H1 (cell line): ENCODE data around the gene RAI14. TPM values are rescaled to one million over a fixed set of nuclear protein-coding genes. Genes with fewer than 3 reads are reported as not detected.

Experiments used
- CTCF ChIA-PET: fragments of 300-600 bp; sonication (Branson Sonifier 250); formaldehyde crosslinking; loops from one replicate; lab custom pipeline; 2021; ENCODE audit not compliant: partially characterized antibody; lab: Charles Lee
- POLR2A ChIA-PET: fragments of 300-600 bp; sonication (Branson Sonifier 250); formaldehyde crosslinking; loops from one replicate; lab custom pipeline; 2021; ENCODE audit warnings: inconsistent platforms; ENCODE audit not compliant: partially characterized antibody; lab: Charles Lee
- DNase-seq, 2 experiments: peaks; one replicate each; pipeline versions ENCODE4 v3.0.0 to v3.0.0-alpha.2; 2010 to 2022; ENCODE audit warnings: low spot score in 2 of 2, low read depth in 1 of 2, mixed read lengths in 1 of 2
- FAIRE-seq: peaks from 2 replicates; lab custom pipeline; 2011; peaks lifted over from hg19 to GRCh38; lab: Jason Lieb, UNC
- H2AFZ ChIP-seq: 2 replicates; pipeline ENCODE4 v1.8.1; 2012; ENCODE audit warnings: low read length, inconsistent platforms
- H2AK5ac ChIP-seq: 2 replicates; pipeline ENCODE4 v1.6.1; 2013; ENCODE audit warnings: low read depth, low read length
- H2BK120ac ChIP-seq: replicated peaks from 2 replicates; pipeline ENCODE3; 2013; ENCODE audit warnings: low read depth, low read length, inconsistent platforms
- H2BK12ac ChIP-seq: 2 replicates; pipeline ENCODE4 v1.6.1; 2013; ENCODE audit warnings: low read depth, low read length
- H2BK15ac ChIP-seq: 2 replicates; pipeline ENCODE4 v1.6.1; 2013; ENCODE audit warnings: low read length
- H2BK20ac ChIP-seq: 2 replicates; pipeline ENCODE4 v1.6.1; 2013; ENCODE audit warnings: low read length
- H2BK5ac ChIP-seq: 2 replicates; pipeline ENCODE4 v1.6.1; 2013; ENCODE audit warnings: low read depth, low read length
- H3K14ac ChIP-seq: 2 replicates; pipeline ENCODE4 v1.6.1; 2013; ENCODE audit warnings: inconsistent platforms; ENCODE audit not compliant: insufficient read length
- H3K18ac ChIP-seq: 2 replicates; pipeline ENCODE4 v1.6.1; 2013; ENCODE audit warnings: low read length; ENCODE audit errors: extremely low read depth
- H3K23ac ChIP-seq: 2 replicates; pipeline ENCODE4 v1.6.1; 2013; ENCODE audit warnings: inconsistent platforms; ENCODE audit not compliant: insufficient read length
- H3K23me2 ChIP-seq: 2 replicates; pipeline ENCODE4 v1.6.1; 2013; ENCODE audit warnings: low read depth, low read length
- H3K27ac ChIP-seq: 2 replicates; pipeline ENCODE4 v1.6.1; 2011; ENCODE audit warnings: low read depth, low read length, inconsistent platforms
- H3K27me3 ChIP-seq, 4 experiments: replicated peaks in 1 of 4; 1 replicate in 1 of 4; 2 replicates in 3 of 4; pipeline versions ENCODE4 v1.6.1 to v1.8.1; 2011 to 2013; ENCODE audit warnings: low read length in 3 of 4, mild to moderate bottlenecking in 3 of 4, inconsistent platforms in 2 of 4, mixed read lengths in 2 of 4, moderate library complexity in 1 of 4; ENCODE audit not compliant: control insufficient read depth in 3 of 4, insufficient read depth in 3 of 4; ENCODE audit errors: extremely low read depth in 1 of 4
- H3K36me3 ChIP-seq, 4 experiments: 2 replicates each; pipeline versions ENCODE4 v1.6.1 to v1.8.1; 2011 to 2013; ENCODE audit warnings: mild to moderate bottlenecking in 4 of 4, low read length in 3 of 4, moderate library complexity in 2 of 4, control low read depth in 1 of 4, inconsistent platforms in 1 of 4; ENCODE audit not compliant: insufficient read depth in 4 of 4, control insufficient read depth in 2 of 4
- H3K4ac ChIP-seq: replicated peaks from 2 replicates; pipeline ENCODE3; 2013; ENCODE audit warnings: low read length, low read depth, mixed read lengths, inconsistent platforms; ENCODE audit not compliant: insufficient read length
- H3K4me1 ChIP-seq, 4 experiments: replicated peaks in 1 of 4; 1 replicate in 1 of 4; 2 replicates in 3 of 4; pipeline versions ENCODE4 v1.6.1 to v1.8.1; 2011 to 2013; ENCODE audit warnings: low read length in 3 of 4, inconsistent platforms in 2 of 4, mixed read lengths in 1 of 4; ENCODE audit not compliant: insufficient read depth in 4 of 4, control insufficient read depth in 3 of 4
- H3K4me2 ChIP-seq, 2 experiments: 2 replicates each; pipeline versions ENCODE4 v1.6.1 to v1.8.1; 2011 to 2013; ENCODE audit warnings: low read depth in 2 of 2, low read length in 2 of 2, control low read depth in 1 of 2, inconsistent platforms in 1 of 2, mild to moderate bottlenecking in 1 of 2; ENCODE audit not compliant: insufficient read depth in 1 of 2
- H3K4me3 ChIP-seq, 4 experiments: fragments of 200-600, 300-600 bp in 1 of 4; sonication (generic), shearing (Covaris generic), sonication (Bioruptor Twin) in 1 of 4; 2 replicates each; pipeline versions ENCODE4 v1.5.1 to v1.8.1; 2011 to 2016; ENCODE audit warnings: low read length in 4 of 4, low read depth in 3 of 4, control low read depth in 2 of 4, inconsistent platforms in 2 of 4, mild to moderate bottlenecking in 2 of 4, mixed read lengths in 1 of 4, moderate library complexity in 1 of 4; ENCODE audit not compliant: insufficient read depth in 2 of 4; ENCODE audit errors: extremely low read depth in 1 of 4
- H3K56ac ChIP-seq: replicated peaks from 2 replicates; pipeline ENCODE3; 2013; ENCODE audit warnings: low read depth, mild to moderate bottlenecking, mixed read lengths, low read length, inconsistent platforms; ENCODE audit not compliant: insufficient read length
- H3K79me1 ChIP-seq: 2 replicates; pipeline ENCODE4 v1.6.1; 2013; ENCODE audit warnings: low read depth, low read length, control low read depth
- H3K79me2 ChIP-seq, 2 experiments: 2 replicates each; pipeline versions ENCODE4 v1.6.1 to v1.8.1; 2012 to 2013; ENCODE audit warnings: low read length in 2 of 2, mild to moderate bottlenecking in 2 of 2, inconsistent platforms in 1 of 2; ENCODE audit not compliant: insufficient read depth in 2 of 2, control insufficient read depth in 1 of 2
- H3K9ac ChIP-seq, 4 experiments: replicated peaks in 1 of 4; 1 replicate in 1 of 4; 2 replicates in 3 of 4; pipeline versions ENCODE4 v1.6.1 to v1.8.1; 2011 to 2013; ENCODE audit warnings: low read depth in 3 of 4, low read length in 3 of 4, control low read depth in 2 of 4, mild to moderate bottlenecking in 2 of 4, moderate library complexity in 2 of 4, inconsistent platforms in 1 of 4; ENCODE audit errors: extremely low read depth in 1 of 4
- H3K9me3 ChIP-seq, 2 experiments: 2 replicates each; pipeline versions ENCODE4 v1.6.1 to v1.8.1; 2012 to 2013; ENCODE audit warnings: mild to moderate bottlenecking in 2 of 2, moderate library complexity in 2 of 2, control low read depth in 1 of 2, inconsistent platforms in 1 of 2, low read depth in 1 of 2, low read length in 1 of 2, mixed read lengths in 1 of 2; ENCODE audit not compliant: insufficient read depth in 2 of 2
- H4K20me1 ChIP-seq, 2 experiments: replicated peaks in 1 of 2; 2 replicates each; pipeline versions ENCODE3 to v1.8.1; 2011 to 2013; ENCODE audit warnings: inconsistent platforms in 2 of 2, low read length in 2 of 2, mild to moderate bottlenecking in 1 of 2; ENCODE audit not compliant: insufficient read depth in 2 of 2, control insufficient read depth in 1 of 2
- H4K5ac ChIP-seq: 2 replicates; pipeline ENCODE4 v1.6.1; 2013; ENCODE audit warnings: low read length, low read depth, mixed read lengths, inconsistent platforms; ENCODE audit not compliant: insufficient read length
- H4K8ac ChIP-seq: 2 replicates; pipeline ENCODE4 v1.8.0; 2013; ENCODE audit warnings: mild to moderate bottlenecking, moderate library complexity, low read length, inconsistent platforms; ENCODE audit not compliant: insufficient read depth; ENCODE audit errors: extremely low read depth
- H4K91ac ChIP-seq: replicated peaks from 2 replicates; pipeline ENCODE3; 2013; ENCODE audit warnings: low read length, mixed read lengths, inconsistent platforms; ENCODE audit not compliant: insufficient read length
- BACH1 ChIP-seq: IDR thresholded peaks from 2 replicates; pipeline ENCODE4 v1.6.1; 2012; ENCODE audit warnings: low read length, improper control_type of control experiment
- CHD1 ChIP-seq: IDR thresholded peaks from 2 replicates; pipeline ENCODE4 v1.6.1; 2012; ENCODE audit warnings: low read depth, low read length, improper control_type of control experiment
- GTF2F1 ChIP-seq: IDR thresholded peaks from 2 replicates; pipeline ENCODE4 v1.6.1; 2012; ENCODE audit warnings: low read depth, low read length, improper control_type of control experiment, borderline replicate concordance
- JUND ChIP-seq: IDR thresholded peaks from 2 replicates; pipeline ENCODE4 v1.6.1; 2011; ENCODE audit warnings: mild to moderate bottlenecking, improper control_type of control experiment, low read length
- KDM5A ChIP-seq: fragments of 200-600 bp; IDR thresholded peaks from 2 replicates; pipeline ENCODE4 v1.7.1; 2012; ENCODE audit warnings: mild to moderate bottlenecking, low read length, inconsistent platforms, mixed read lengths
- MAFK ChIP-seq: IDR thresholded peaks from 2 replicates; pipeline ENCODE4 v1.6.1; 2012; ENCODE audit warnings: low read depth, mild to moderate bottlenecking, improper control_type of control experiment, low read length
- NRF1 ChIP-seq: IDR thresholded peaks from 2 replicates; pipeline ENCODE4 v1.6.1; 2011; ENCODE audit warnings: mild to moderate bottlenecking, low read depth, low read length, improper control_type of control experiment
- PHF8 ChIP-seq: fragments of 200-600 bp; sonication (generic); conservative IDR thresholded peaks from 2 replicates; pipeline ENCODE4 v1.7.1; 2012; ENCODE audit warnings: low read depth, mild to moderate bottlenecking, inconsistent platforms, low read length, moderate library complexity
- RXRA ChIP-seq: IDR thresholded peaks from 2 replicates; pipeline ENCODE4 v1.6.1; 2011; ENCODE audit warnings: low read depth, mild to moderate bottlenecking, low read length, moderate library complexity; ENCODE audit not compliant: insufficient read depth
- SAP30 ChIP-seq: fragments of 300-600 bp; sonication (generic); IDR thresholded peaks from 2 replicates; pipeline ENCODE4 v1.7.1; 2012; ENCODE audit warnings: low read length, moderate library complexity, mild to moderate bottlenecking, inconsistent platforms; ENCODE audit not compliant: insufficient read depth, insufficient replicate concordance
- SIN3A ChIP-seq, 2 experiments: IDR thresholded peaks in 1 of 2; conservative IDR thresholded peaks in 1 of 2; 2 replicates each; pipeline ENCODE4 v1.6.1; 2011 to 2012; ENCODE audit warnings: low read length in 2 of 2, improper control_type of control experiment in 1 of 2, low read depth in 1 of 2, mild to moderate bottlenecking in 1 of 2
- SIRT6 ChIP-seq: IDR thresholded peaks from one replicate; pipeline ENCODE4 v1.7.1; 2012; ENCODE audit warnings: low read length, inconsistent platforms
- SUZ12 ChIP-seq: fragments of 200-600 bp; sonication (generic); IDR thresholded peaks from 2 replicates; pipeline ENCODE4 v1.6.1; 2012; ENCODE audit warnings: mild to moderate bottlenecking, inconsistent platforms, low read length, moderate library complexity, mixed read lengths
- WGBS, 2 experiments: shearing (Covaris generic) in 1 of 2; methylation state at CpG; one replicate each; pipeline versions ENCODE4 v1.1.6 to v1.1.7; 2013 to 2015; ENCODE audit warnings: low lambda C conversion rate in 2 of 2, mixed read lengths in 2 of 2, inconsistent platforms in 1 of 2, low coverage in 1 of 2, missing lambda C conversion rate in 1 of 2; ENCODE audit not compliant: insufficient replicate concordance in 2 of 2, insufficient coverage in 1 of 2, insufficient read length in 1 of 2; ENCODE audit errors: extremely low coverage in 1 of 2, missing lambda C conversion rate in 1 of 2; 5-methylcytosine and 5-hydroxymethylcytosine counted together
- polyA plus RNA-seq, 7 experiments: library from polyadenylated mRNA; depleted of rRNA in 3 of 7; stranded (reverse) in 5 of 7; unstranded in 2 of 7; fragments of >200 nt in 5 of 7; fragments of 200-250 nt in 2 of 7; gene quantifications; 1 replicate in 5 of 7; 2 replicates in 1 of 7; 4 replicates in 1 of 7; pipeline versions ENCODE4 v1.2.1 to v1.2.3, GENCODE V29; 2011 to 2013; ENCODE audit warnings: missing spikeins in 2 of 7, mixed read lengths in 2 of 7
- total RNA-seq: library from RNA; stranded (reverse); fragmentation: NEBNext Ultra II Directional; extraction: Animal tissue kit (Norgen Biotek cat#: 25700); gene quantifications from 2 replicates; pipeline ENCODE4 v1.2.1, GENCODE V29; 2021

Gene RAI14
- total and polyA plus RNA-seq, 2 of the 8 experiments (the other 6 are each of a cell fraction or from before 2014, with no cell fraction given) = 48.4 to 210 TPM

DNA sequence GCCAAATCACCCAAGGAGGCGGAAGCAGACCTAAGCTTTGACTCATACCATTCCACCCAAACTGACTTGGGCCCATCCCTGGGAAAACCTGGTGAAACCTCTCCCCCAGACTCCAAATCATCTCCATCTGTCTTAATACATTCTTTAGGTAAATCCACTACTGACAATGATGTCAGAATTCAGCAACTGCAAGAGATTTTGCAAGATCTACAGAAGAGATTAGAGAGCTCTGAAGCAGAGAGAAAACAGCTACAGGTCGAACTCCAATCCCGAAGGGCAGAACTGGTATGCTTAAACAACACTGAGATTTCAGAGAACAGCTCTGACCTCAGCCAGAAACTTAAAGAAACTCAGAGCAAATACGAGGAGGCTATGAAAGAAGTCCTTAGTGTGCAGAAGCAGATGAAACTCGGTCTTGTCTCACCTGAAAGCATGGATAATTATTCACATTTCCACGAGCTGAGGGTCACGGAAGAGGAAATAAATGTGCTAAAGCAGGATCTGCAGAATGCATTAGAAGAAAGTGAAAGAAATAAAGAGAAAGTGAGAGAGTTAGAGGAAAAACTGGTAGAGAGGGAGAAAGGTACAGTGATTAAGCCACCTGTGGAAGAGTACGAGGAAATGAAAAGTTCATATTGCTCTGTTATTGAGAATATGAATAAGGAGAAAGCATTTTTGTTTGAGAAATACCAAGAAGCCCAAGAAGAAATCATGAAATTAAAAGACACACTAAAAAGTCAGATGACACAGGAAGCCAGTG, 167.0 kb downstream of the RAI14 start:
- FAIRE-seq (no peak), DNase-seq (no peak)
- Histone ChIP-seq H3K4me2 (no peak overlapping the region), H3K14ac (no peak overlapping the region), H2BK20ac (no peak overlapping the region), H3K4ac (no peak overlapping the region), H4K5ac (no peak overlapping the region), H3K79me2 (no peaks in the 10 kb centered on the region), H3K9ac (no peak overlapping the region), H2AK5ac (no peak overlapping the region), H4K20me1 (no peaks in the 10 kb centered on the region), H3K79me1 (no peaks in the 10 kb centered on the region), H3K9me3 (no peaks in the 10 kb centered on the region), H3K4me3 (no peak overlapping the region), H3K36me3 (peaks cover 28 to 91% (median 57%) of the 10 kb centered on the region in 4 experiments), H2BK12ac (no peak overlapping the region), H2BK5ac (no peak overlapping the region), H3K27me3 (no peaks in the 10 kb centered on the region), H3K27ac (no peak overlapping the region), H2BK15ac (no peak overlapping the region), H3K18ac (no peak overlapping the region), H3K56ac (no peak overlapping the region), H3K4me1 (no peaks in the 10 kb centered on the region), H3K23ac (no peak overlapping the region), H4K91ac (no peak overlapping the region), H4K8ac (no peak overlapping the region), H3K23me2 (no peaks in the 10 kb centered on the region), H2AFZ (no peak overlapping the region), H2BK120ac (no peak overlapping the region)
- TF ChIP-seq GTF2F1 = no peak
- TF ChIP-seq RXRA = no peak
- no peak for TF ChIP-seq NRF1
- TF ChIP-seq PHF8 = no peak
- TF ChIP-seq CHD1 = no peak
- TF ChIP-seq JUND = no peak
- no peak for TF ChIP-seq SUZ12
- TF ChIP-seq SAP30 = no peak
- no peak for TF ChIP-seq MAFK
- TF ChIP-seq SIRT6 = no peak
- TF ChIP-seq KDM5A = no peak
- no peak for TF ChIP-seq SIN3A (conservative IDR thresholded peaks at IDR 0.05 in 1 of 2, IDR thresholded peaks at IDR 0.05 in 1 of 2; ENCODE audit: low read depth in 1 of 2, low read length in 2 of 2)
- no peak for TF ChIP-seq BACH1
- ChIA-PET POLR2A (no interaction called here), CTCF (interaction anchor here (0.6 to 7.5 kb wide), 10 partner anchors 11 to 337 kb away, joined by 3 to 39 read pairs (median 3); no protein-coding TSS in a partner anchor)
- WGBS, 2 experiments = 93% methylated on average over 8 of the region's 8 CpGs; no CpG with 5 or more reads in 1 of the 2 experiments
